ENCODE measurements around the gene PPP1R1C.

PPP1R1C gene

DNA sequence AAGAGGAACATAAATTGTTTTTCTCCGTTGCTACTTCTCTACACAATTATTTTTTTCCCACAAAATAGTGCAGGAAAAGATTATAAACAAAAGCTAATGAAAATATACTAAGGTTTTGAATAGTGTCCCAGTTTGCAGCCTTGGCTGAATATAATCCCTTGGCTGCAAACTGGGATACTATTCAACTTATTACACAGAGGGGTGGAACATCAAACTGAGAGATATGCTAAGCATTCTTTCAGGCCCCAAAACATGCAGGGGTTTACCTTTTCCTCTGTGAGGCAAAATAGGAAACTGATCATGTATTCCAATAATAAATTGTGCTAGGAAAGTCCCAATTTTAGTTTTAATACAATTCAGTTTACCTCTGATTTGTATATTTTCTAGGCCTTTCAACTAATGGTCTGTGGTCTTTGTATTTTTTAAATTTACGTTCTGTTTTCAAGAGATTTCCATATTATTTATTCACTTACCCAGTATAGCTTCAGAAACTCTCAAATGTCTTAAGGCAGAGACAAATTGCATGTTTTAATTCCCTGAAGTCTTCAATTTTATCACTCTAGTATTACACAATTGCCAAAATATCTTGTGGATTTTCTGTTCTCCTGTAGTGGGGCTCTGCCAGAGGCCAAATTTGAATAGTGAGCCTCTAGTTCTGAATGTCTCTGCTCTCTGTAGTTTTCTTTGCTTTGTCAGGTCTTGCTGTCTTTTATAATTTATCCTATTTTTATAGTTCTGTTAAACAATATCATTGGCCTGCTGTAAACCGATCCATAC lies 63.9 kb downstream of the PPP1R1C start:
- H3K4me3 ChIP-seq (ENCODE audit: low read length) = no peak overlapping the region
- TF ChIP-seq, protein P1, sequence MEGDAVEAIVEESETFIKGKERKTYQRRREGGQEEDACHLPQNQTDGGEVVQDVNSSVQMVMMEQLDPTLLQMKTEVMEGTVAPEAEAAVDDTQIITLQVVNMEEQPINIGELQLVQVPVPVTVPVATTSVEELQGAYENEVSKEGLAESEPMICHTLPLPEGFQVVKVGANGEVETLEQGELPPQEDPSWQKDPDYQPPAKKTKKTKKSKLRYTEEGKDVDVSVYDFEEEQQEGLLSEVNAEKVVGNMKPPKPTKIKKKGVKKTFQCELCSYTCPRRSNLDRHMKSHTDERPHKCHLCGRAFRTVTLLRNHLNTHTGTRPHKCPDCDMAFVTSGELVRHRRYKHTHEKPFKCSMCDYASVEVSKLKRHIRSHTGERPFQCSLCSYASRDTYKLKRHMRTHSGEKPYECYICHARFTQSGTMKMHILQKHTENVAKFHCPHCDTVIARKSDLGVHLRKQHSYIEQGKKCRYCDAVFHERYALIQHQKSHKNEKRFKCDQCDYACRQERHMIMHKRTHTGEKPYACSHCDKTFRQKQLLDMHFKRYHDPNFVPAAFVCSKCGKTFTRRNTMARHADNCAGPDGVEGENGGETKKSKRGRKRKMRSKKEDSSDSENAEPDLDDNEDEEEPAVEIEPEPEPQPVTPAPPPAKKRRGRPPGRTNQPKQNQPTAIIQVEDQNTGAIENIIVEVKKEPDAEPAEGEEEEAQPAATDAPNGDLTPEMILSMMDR (IDR thresholded peaks at IDR 0.05; ENCODE audit: insufficient read depth, low read depth, low read length, missing control alignments) = no peak
- no peak for DNase-seq (ENCODE audit: low read depth)

DNA sequence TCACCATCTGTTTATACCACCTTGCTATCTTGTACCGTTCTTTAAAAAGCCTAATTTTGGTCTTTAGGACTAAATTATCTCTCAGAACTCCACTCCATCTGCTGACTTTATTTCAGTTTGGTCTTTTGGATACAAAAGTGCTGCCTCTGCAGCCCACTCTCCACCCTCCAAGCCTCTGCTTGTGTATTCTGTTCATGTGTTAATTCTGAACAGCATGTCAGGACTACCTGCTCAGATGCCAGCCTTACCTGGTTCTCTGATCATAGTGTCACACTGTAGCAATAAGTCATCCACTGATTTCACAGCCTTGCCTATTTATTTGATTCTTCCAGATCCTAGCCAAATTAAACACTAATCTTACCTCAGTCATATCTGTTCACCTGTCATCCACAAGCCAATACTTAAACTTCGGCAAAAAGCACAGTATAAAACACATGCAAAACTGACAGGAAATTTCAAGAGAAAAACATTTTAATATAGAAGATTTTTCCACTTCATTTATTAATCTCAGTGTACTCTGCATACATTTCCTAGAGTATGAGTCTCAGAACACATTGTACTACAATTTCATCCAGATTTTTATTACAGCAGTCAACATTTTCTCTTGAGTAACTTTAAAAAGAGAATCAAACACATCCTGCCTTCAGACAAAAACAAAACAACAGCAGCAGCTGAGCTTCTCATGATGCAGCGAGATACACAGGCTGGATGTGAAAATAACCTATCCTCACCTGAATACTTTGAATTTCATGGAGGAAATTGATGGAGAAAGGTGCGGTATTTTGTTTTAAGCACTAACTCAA lies 64.9 kb downstream of the PPP1R1C start:
- no peak for DNase-seq (ENCODE audit: low read depth)
- TF ChIP-seq, protein P1 (IDR thresholded peaks at IDR 0.05; ENCODE audit: insufficient read depth, low read depth, low read length, missing control alignments) = no peak

DNA sequence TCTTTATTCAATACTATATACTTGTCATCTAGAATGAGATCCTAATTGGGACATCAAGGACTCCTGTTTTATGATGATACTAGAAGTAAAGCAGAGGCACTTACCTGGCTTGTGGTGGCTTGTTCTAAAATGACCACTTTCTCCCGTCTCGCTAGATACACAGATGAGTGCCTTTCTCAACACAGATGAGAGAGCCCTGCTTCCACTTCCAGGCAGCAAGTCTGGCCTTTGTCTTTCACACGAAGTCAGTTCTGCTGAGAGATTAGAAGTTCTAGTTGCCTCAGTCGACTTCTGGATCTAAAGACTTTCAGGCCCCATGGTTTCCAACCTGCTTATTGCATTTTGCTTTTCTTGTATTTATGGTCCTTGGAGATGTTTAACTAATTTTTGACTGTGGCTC lies 70.3 kb downstream of the PPP1R1C start:
- TF ChIP-seq, protein P1 (IDR thresholded peaks at IDR 0.05; ENCODE audit: insufficient read depth, low read depth, low read length, missing control alignments) = no peak
- DNase-seq (ENCODE audit: low read depth) = no peak

More for the DNA sequence above, 64.9 kb downstream of the PPP1R1C start:
- H3K4me3 ChIP-seq (ENCODE audit: low read length) = no peak overlapping the region

DNA sequence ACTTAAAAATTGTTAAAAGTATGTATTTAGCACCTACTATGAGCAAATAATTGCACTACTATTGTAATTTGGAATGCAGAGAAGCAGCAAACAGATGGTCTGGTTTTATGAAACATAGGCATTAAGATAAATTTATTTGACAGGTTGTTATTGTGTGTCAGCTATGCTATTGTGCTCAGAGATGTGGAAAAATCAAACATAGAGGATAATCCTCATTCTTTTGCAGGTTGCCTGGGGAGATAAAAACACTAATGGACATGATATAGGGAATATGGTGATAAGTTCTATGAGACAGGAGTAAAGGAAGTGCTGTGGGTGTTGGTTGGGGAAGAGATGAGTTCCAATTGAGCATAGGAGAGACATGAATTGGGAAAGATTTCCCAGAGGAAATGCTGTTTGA lies 71.3 kb downstream of the PPP1R1C start:
- H3K4me3 ChIP-seq (ENCODE audit: low read length) = no peak overlapping the region
- DNase-seq (ENCODE audit: low read depth) = no peak
- TF ChIP-seq, protein P1 (IDR thresholded peaks at IDR 0.05; ENCODE audit: insufficient read depth, low read depth, low read length, missing control alignments) = no peak

More for the DNA sequence above, 70.3 kb downstream of the PPP1R1C start:
- H3K4me3 ChIP-seq (ENCODE audit: low read length) = no peak overlapping the region

DNA sequence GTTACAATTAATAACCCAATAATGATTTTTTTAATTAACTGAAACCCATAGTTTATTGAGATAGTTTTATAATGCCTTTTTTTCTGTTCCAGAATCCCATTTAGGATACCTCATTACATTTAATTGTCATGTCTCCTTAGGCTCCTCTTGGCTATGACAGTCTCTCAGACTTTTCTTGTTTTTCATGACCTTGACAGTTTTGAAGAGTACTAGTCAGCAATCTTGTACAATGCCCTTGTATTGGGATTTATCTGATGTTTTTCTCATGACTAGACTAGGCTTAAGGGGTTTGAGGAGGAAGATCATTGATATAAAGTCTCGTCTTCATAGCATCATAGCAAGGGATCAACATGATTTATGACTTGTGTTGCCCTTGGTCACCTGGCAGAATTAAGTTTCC lies 72.4 kb downstream of the PPP1R1C start:
- TF ChIP-seq, protein P1 (IDR thresholded peaks at IDR 0.05; ENCODE audit: insufficient read depth, low read depth, low read length, missing control alignments) = no peak
- DNase-seq (ENCODE audit: low read depth) = no peak
- H3K4me3 ChIP-seq (ENCODE audit: low read length) = no peak overlapping the region

DNA sequence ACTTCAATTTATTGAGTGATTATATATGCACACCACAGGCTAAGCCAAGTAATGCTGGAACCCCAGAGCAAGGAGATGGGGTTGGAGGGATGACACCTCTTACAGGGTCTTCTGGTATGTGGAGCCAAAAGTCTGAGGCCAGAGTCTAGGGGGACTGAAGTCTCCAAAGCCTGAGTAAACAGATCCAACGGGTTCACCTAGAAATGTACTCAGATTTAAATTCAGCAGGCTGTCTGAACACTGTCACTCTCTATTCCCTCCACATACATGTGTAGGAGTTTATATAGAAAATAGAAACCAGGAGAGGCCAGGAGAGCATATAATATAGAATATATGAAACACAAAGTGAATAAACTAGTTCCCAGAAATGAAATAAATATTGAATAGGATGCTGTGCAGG lies 76.1 kb downstream of the PPP1R1C start:
- TF ChIP-seq, protein P1 (IDR thresholded peaks at IDR 0.05; ENCODE audit: insufficient read depth, low read depth, low read length, missing control alignments) = no peak
- DNase-seq (ENCODE audit: low read depth) = no peak
- no peak overlapping the region for H3K4me3 ChIP-seq (ENCODE audit: low read length)

Measured in epithelial cell of esophagus (primary cell).